D341Med (cell line): ENCODE measurements around the gene ZNF438.
"Not testable (repeated sequence)": the region's sequence is repeated elsewhere in the genome, so short reads cannot be mapped to it uniquely, and the experiment has no call there.

Experiments used
- DNase-seq: peaks from one replicate; pipeline ENCODE4 v3.0.0; 2012; ENCODE audit warnings: low spot score

ZNF438 gene

DNA sequence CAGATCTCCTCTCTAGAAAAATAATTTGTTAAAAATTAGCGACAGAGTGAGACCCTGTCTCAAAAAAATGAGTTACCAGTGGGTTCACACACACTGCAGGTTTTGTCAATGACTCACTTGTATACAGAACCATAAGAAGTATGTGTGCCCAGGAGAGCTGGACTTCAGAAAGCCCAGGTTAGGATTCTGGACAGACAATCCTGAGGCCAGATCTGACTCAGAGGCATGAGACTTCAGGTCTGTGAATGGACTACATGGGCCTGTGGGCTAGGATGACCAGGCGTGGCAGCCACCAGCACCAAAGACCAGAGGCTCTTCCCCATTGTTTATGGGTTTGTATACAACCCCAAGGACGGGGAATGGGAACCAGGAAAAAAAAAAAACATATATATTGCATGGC is 9.3 kb upstream of the ZNF438 start:
- no peak for DNase-seq

GRCh38 chr10:31039006-31039405 is 7.3 kb upstream of the ZNF438 start:
- DNase-seq, result not testable (repeated sequence)

DNA sequence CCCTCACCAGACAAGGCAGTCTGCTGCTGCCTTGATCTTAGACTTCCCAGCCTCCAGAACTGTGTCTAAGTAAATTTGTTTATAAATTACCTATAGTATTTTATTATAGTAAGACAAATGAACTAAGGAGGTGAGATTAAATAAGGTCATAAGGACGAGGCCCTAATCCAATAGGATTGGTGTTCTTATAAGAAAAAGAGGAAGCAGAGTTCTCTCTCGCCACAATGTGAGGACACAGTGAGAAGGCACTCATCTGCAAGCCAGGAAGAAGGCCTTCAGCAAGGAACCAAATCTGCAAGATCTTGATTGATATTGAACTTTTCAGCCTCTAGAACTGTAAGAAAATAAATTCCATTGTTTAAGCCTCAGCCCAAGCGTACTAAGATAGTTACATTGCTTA is 6.1 kb upstream of the ZNF438 start:
- no peak for DNase-seq

DNA sequence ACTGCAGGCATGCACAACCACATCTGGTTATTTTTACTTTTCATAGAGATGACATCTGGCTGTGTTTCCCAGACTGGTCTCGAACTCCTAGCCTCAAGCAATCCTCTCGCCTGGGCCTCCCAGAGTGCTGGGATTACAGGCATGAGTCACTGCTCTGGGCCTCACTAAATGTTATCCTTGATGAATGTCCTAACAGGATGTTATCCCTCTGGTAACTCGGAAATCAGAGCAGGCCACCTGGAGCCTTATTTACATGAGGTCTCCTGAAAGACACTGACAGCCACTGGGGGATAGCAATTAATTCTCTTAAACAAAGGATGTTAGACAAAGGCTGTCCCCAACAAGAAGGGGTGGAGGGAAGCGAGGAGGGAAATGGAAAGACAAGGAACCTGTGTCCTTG is 4.5 kb upstream of the ZNF438 start:
- no peak for DNase-seq

DNA sequence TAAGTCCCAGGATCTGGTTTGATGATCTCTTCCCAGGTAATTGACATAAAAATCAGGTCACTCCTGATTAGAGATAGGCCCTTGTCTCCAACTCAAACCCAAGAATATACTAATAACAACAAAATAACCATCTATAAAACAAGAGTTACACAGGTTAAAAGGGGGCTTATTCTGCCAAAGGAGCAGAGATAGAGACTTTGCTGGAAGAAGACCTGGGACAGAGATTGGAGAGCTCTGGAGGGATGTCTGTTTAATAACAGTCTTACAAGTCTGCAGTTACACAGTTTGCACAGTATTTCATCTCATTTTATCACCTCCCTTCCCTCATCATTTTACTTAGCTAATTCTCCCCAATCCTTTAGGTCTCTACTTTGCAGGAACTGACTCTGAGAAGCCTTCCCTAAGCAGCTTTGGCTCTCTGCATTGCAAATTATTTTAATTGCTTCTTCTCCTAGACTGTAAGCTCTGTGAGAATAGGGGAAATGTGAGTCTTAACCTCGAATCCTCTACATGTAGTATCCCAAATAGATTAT is 3.7 kb upstream of the ZNF438 start:
- DNase-seq, result no peak

DNA sequence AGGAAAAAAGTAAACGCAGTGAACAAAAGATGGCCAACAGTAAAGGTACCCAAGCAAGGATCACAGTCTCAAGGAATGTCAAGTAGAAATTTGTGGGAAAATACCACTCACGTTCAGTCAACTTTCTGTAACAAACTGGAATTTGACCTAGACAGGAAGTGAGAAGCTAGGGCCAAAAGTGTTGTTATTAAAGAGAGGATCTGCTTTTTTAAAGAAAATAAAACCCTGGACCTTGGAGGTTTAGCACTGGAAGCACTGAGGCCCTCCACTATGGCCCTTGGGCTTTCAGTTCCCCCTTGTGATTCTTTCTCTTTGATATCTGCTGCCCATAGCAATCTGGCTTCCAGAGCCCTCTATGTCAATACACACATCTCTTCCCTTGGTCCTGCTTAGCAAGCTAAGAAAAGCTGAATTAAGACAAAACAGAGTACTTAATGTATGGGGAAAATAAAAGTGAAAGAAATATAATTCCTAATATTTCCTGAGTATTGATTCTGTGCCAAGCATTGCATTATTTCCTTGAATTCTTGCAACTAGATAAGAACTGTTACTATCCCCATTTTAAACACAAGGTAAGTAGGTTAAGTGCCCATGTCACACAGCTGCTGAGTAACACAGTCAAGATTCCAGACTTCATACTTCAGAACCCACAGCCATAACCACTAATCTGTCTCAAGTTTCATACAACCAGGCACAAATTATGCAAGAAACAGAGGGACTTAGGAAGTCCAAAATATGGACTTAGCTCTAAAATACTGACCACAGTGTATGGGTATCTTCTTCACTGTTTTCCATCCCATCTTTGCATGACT is 2.6 kb upstream of the ZNF438 start:
- DNase-seq, result no peak

- DNase-seq, result no peak
Measured at GRCh38 chr10:31033147-31033546, 1.5 kb upstream of the ZNF438 start.

- peak; percentile 96 for DNase-seq
Measured at GRCh38 chr10:31032258-31033132, 830 bp upstream of the ZNF438 start.

DNA sequence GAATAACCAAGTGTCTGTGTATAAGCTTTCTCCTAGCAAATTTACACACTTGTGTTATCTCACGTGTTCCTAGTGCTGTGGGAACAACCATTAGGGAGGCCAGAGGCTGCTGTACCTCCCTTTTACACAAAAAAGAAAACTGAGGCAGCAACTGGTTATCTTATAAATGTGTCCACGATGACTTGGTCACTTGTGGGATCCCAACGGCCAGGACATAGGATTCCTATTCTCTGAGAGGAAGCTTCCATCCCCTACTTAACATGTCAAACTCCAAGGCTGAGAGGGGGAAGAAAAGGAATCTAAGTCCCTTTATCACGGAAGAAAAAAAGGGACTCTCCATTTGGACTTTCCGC is 484 bp downstream of the ZNF438 start:
- no peak for DNase-seq

- DNase-seq, result no peak
Measured at GRCh38 chr10:31030800-31031199, 865 bp downstream of the ZNF438 start.

DNA sequence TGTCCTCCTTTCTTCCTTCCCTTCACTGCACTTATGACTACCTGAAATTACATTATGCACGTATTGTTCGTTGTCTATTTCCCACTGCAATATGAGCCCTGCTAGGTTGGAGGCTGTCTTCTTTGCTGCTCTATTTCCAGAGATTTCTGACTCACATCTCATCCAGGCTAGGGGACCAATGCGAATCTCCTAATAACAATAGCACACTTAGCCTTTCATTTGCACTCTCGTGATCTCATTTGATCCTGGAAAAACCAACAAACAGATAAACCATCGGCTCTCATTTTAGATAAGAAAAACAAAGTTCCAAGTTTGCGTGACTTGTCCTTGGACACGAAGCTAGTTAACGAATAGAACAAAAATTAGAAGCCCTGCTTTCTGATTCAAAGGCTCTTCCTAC is 1.4 kb downstream of the ZNF438 start:
- no peak for DNase-seq

GRCh38 chr10:31028081-31028480 is 3.6 kb downstream of the ZNF438 start:
- no peak for DNase-seq

- DNase-seq, result not testable (repeated sequence)
Measured at GRCh38 chr10:31026279-31026678, 5.4 kb downstream of the ZNF438 start.

DNA sequence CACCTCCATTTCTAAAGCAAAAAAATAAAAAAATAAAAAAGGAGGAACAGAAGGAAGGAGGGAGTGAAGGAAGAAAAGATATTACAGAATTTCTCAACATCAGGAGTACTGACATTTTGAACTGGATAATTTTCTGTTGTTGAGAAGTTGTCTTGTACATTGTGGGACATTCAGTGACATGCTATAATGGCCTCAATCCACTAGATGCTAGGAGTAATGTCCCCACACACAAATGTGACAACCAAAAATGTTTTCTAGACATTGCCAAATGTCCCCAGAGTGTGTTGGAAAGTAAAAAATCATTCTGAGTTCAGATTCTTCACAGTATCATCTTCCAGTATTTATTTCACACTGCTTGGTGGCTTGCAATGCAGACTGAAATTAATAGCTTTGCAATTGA is 6.5 kb downstream of the ZNF438 start:
- no peak for DNase-seq

DNA sequence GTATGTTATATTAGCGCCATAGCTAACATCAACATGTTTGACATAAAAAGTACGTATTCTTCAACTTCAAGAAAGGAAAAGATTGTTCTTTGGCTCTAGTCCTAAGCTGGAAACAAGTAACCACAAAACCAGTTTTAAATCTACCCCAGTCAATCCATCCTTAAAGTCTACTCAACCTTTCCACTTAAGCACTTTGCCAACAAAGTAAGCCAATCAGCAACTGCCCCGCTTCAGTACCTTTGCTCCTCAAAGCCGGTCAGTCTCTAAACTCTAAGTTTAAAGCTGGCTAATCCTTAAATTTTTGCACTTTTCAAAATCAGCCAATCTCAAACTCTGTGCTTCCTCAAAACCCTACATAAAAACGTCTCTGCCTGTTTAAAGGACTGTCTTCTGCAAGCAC is 8.1 kb downstream of the ZNF438 start:
- DNase-seq, result no peak

DNA sequence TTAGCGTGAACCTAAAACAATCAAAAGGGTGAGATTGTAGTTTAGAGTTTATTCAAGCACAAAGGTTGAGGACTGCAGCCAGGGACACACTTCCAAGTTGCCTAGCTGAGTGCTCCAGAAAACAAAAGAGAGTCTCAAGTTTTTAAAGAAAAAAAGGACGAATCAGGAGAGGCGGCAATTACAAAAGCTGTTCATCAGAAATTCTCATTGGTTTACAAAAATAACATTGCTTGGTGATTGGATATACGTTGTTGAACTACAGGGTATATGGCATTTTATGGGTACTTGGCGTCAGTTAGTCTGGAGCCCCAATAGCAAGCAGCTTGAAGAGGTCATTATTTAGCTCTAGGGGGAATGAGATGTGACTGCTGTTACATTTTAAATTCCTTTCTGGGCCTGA is 11.5 kb downstream of the ZNF438 start:
- no peak for DNase-seq

- no peak for DNase-seq
Measured at GRCh38 chr10:31018962-31019361, 12.7 kb downstream of the ZNF438 start.

DNA sequence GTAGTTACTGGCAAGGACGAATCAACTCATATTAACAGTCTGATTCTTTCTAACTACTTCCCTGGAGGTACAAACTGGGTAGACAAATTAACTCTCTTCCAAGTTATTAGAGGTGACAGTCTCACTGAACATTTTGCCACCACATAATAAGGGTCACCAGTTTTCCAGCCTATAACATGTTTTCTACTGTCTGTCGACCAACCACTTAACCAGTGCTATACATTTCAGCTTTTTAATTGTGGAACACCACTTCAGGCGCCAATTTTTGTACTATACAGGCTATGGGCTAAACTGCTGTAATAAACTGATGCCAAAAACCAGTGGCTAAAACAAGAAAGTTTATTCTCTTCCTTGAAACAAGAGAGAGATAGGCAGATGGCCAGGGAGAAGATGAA is 13.3 kb downstream of the ZNF438 start:
- no peak for DNase-seq

GRCh38 chr10:31017534-31018355 is 13.9 kb downstream of the ZNF438 start:
- no peak for DNase-seq

GRCh38 chr10:31014161-31014875 is 17.3 kb downstream of the ZNF438 start:
- DNase-seq, result no peak

DNA sequence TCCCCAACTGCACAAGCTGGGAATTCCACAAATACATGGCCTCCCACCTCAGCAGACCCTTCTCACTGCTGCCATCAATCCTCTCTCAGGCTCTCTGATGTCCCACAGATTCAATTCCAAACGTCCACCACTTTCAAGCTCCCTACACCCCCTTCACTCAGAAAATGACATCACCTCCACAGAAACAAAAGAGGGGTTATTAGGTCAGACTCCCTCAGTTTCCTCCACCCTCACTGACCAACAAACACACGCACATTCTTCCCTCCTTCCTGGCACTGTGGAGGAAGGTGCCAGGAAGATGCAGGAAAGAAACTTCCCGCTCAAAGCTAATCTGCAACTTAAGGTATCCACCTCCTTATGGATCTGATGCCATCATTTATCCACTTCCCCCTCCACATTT is 18.3 kb downstream of the ZNF438 start:
- no peak for DNase-seq

DNA sequence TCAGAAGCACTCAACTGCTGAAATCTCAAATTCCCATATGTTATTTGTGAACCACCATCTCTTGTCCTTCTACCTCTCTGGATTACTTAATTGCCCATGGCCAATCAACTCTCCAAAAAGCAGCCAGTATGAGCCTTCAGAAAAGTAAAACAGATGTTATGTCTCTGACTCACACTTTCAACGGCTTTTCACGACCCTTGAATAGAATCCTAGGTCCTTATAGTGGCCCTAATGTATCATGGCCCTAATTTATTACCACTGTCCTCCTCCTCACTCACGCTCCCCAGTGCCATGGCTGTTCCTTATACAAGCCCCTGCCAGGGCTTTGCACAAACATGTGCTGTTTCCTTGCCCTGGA is 20.0 kb downstream of the ZNF438 start:
- no peak for DNase-seq
